GM12801 (cell line): Measurements from ENCODE around the gene DLST.

Source experiments
- TF ChIP-seq, protein P1 (sequence below): IDR thresholded peaks from one replicate; pipeline ENCODE4 v1.5.1; 2011; ENCODE audit warnings: control low read depth; ENCODE audit not compliant: insufficient read length; ENCODE audit errors: extremely low read depth

DLST gene

DNA sequence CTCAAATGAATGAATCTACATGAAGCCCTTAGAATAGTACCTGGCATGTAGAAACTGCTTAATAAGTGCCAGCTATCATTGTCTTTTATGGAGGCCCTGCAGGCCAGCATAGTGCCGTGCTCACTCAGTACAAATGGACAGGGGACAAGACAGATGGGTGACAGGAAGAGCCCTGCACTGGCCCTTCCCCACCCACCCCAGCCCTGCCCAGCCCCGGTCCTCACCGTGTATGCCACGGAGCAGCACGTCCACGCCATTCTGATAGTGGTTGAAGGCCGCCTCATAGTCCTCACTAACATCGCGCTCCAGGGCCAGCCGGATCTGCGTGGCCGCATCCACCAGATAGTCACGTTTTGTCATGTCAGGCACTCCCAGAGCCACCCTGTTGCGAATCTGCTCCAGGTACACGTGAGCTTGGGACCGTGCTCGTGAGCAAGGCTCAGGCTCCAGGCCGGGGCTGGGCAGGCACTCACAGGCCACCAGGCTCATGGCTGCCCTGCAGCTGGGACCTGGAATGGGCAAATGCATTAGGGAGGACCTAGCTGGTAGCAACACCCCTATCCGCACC is 39.4 kb downstream of the DLST start:
- TF ChIP-seq, protein P1, sequence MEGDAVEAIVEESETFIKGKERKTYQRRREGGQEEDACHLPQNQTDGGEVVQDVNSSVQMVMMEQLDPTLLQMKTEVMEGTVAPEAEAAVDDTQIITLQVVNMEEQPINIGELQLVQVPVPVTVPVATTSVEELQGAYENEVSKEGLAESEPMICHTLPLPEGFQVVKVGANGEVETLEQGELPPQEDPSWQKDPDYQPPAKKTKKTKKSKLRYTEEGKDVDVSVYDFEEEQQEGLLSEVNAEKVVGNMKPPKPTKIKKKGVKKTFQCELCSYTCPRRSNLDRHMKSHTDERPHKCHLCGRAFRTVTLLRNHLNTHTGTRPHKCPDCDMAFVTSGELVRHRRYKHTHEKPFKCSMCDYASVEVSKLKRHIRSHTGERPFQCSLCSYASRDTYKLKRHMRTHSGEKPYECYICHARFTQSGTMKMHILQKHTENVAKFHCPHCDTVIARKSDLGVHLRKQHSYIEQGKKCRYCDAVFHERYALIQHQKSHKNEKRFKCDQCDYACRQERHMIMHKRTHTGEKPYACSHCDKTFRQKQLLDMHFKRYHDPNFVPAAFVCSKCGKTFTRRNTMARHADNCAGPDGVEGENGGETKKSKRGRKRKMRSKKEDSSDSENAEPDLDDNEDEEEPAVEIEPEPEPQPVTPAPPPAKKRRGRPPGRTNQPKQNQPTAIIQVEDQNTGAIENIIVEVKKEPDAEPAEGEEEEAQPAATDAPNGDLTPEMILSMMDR = no peak

DNA sequence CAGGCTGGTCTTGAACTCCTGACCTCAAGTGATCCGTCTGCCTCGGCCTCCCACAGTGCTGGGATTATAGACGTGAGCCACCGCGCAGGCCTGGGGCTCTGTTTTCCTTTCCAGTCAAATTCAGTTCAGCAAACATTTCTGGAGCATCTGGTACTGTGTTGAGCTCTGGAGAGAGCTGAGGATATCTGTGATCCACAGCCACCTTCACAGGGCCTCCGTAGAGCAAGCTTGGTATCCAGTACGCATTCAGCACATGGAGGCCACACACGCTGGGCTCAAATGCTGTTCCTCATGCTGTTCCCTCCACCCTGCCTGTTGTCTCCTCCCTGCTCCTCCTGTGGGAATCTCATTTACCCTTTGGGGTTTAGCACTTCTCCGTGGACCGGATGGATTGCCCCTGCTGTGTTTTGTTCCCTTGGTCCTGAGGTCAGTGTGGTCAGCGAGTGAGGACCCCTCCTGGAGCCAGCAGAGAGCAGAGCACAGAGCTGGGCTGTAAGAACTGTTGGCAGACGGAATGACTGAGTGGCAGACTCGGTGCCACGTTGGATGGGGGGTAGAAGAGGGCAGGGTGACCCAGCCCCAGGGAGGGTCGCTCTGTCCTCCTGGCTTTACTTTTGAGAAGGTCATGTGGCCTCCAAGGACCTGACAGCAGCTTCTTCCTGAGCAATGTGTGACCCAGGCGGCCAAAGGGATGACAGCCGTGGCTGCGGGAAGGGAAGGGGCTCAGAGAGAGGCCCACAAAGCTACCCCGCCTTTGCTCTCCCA is 40.5 kb downstream of the DLST start:
- TF ChIP-seq, protein P1 = no peak

DNA sequence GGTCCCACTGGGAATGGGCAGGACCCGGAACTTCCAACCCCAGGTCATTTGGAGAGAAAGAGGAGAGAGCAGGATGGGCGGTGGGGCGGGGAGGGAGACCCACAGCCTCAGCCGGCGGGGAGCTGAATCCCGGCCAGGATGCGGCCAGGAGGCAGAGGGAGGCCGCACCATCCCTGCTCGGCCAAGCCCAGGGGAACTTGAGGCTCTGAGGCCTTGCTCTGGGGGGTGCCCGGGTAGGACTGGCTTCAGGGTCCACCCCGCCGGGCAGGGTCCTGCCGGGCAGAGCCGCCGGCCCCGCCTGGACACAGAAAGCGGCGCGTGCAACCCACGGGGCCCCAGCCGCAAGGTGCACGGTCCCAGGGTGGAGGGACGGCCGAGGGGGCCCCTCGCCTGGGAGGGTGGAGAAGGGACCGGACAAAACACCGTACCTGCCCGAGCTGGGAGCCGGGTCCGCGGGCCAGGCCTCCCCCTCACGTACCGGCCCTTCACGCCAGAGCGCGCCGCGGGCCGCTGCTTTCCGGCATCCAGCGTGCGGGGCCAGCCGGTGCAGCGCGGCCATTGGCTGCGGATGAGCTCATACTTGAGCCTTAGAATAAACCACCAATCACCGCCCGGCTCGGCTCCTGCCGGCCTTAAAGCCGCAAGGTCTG is 41.2 kb downstream of the DLST start, which contains the start of gene RPS6KL1:
Gene RPS6KL1, minus strand, starts transcription at position 509 of the 650 bp plus-strand sequence. CDS start 1,719 bp downstream, outside the sequence.
- TF ChIP-seq, protein P1 = no peak

DNA sequence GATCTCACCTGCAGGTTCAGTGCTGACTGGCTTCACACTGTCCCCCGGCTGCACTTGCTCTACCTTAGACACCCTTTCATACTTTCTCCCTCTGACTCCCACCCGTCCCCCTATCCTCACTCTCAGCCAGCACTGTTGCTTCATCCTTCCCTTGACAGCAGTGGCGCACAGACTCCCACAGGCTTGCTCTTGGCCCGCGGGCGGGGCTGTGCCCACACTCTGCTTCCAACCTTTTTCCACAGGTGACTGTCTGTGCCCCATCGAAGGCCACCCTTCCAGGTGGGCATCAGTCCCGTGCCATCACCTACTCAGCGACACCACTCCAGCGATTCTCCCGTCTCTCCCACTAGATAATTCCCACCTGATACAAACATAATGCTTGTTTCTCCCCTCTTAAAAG is 42.3 kb downstream of the DLST start:
- TF ChIP-seq, protein P1 = no peak

DNA sequence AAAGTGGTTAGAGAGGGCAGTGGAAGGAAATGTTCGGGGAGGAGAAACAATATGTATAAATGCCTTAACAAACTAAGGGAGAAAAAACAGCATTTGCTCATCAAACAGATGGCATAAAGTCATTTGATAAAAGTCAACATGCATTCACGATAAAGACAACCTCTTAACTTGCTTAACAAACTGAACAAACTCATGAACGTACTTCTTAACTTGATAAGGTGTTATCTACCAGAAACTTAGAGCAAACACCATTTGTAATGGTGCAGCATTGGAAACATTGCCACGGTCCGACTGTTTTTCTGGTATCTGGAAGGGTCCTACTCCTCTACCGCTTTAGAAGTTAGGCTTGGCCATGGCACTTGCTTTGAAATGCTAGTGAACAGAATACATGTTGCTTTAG is 45.5 kb downstream of the DLST start:
- TF ChIP-seq, protein P1 = no peak

DNA sequence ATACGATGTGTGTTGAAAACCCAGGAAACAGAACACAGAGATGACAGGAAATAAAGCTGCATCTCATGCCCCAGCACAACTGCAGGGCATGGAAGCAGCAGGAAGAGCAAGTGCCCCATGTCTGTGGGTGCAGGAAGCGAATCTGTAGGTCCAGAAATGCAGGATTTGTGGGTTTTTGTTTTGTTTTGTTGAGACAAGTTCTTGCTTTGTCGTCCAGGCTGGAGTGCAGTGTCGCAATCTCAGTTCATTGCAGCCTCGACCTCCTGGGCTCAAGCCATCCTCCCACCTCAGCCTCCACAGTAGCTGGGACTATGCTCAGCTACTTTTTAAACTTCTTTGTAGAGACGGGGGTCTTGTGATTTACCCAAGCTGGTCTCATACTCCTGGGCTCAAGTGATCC is 47.5 kb downstream of the DLST start:
- TF ChIP-seq, protein P1 = no peak

DNA sequence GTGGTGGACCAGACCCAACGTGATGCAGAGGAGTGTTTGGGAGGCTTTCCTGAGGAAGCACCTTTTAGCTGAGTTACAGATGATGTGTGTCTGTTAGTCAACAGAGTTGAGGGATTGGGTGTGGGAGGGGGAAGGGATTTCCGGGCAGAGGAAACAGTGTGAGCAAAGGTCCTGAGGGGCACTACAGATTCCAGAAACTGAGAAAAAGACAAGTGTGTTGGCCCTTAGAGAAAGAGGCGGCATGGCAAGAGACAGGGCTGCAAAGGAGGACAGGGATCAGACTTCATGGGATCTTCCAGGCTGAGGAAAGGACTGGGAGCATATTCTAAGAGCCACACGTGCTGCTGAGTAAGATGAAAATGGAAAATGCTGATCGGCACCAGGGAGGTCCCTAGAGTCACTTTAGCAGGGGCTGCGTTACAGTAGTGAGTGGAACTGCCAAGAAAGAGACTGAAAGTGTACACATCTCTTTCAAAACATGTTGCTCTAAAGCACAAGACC is 50.7 kb downstream of the DLST start:
- TF ChIP-seq, protein P1 = no peak
